ENCODE results near the gene ADAMTS12. TPM values are rescaled to one million over a fixed set of nuclear protein-coding genes. Genes with fewer than 3 reads are reported as not detected.

ADAMTS12 gene
- polyA plus RNA-seq, 3 donors = 0.74 to 17.6 (median 2.4) TPM

- no peak overlapping the region for H3K27ac ChIP-seq (ENCODE audit: low read depth, low read length)
- 78 to 89% (median 79%) methylated on average over 1 of the region's 1 CpG for WGBS, 3 donors
These were observed 401.6 kb downstream of the ADAMTS12 start for GRCh38 chr5:33490071-33490665.

GRCh38 chr5:33489481-33490067 is 402.2 kb downstream of the ADAMTS12 start:
- H3K27ac ChIP-seq (ENCODE audit: low read depth, low read length) = no peak overlapping the region
- 94 to 95% (median 94%) methylated on average over 6 of the region's 6 CpGs for WGBS, 3 donors

- no peak overlapping the region for H3K27ac ChIP-seq (ENCODE audit: low read depth, low read length)
- WGBS, 3 donors = 93 to 97% (median 95%) methylated on average over 19 of the region's 19 CpGs
These were observed 403.0 kb downstream of the ADAMTS12 start for GRCh38 chr5:33488558-33489355.

DNA sequence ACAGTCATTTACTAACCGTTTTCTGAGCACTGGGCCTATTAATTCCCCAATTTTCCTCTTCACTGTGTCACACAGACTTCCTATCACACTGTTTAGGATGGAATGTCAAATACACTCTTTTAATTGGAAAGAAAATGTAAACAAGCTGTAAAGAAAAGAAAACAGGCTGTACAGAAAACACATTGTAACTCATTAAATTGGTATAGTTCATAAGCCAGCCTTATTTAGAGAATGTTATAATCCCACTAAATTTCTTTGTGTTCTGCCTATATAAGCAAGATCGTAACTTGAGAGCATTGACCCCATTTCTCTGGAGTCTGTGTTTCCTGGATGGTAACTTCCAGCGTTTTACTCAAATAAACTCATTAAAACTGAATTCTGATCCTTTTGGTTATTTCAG is 404.6 kb downstream of the ADAMTS12 start:
- 76 to 83% (median 80%) methylated on average over 3 of the region's 3 CpGs for WGBS, 3 donors
- H3K27ac ChIP-seq (ENCODE audit: low read depth, low read length) = no peak overlapping the region

GRCh38 chr5:33482335-33482734 is 409.5 kb downstream of the ADAMTS12 start:
- WGBS, 3 donors = 84 to 90% (median 86%) methylated on average over 7 of the region's 7 CpGs
- H3K27ac ChIP-seq (ENCODE audit: low read depth, low read length) = no peak overlapping the region

GRCh38 chr5:33480876-33481275 is 410.9 kb downstream of the ADAMTS12 start:
- 74 to 88% (median 85%) methylated on average over 2 of the region's 2 CpGs for WGBS, 3 donors
- H3K27ac ChIP-seq (ENCODE audit: low read depth, low read length) = no peak overlapping the region

DNA sequence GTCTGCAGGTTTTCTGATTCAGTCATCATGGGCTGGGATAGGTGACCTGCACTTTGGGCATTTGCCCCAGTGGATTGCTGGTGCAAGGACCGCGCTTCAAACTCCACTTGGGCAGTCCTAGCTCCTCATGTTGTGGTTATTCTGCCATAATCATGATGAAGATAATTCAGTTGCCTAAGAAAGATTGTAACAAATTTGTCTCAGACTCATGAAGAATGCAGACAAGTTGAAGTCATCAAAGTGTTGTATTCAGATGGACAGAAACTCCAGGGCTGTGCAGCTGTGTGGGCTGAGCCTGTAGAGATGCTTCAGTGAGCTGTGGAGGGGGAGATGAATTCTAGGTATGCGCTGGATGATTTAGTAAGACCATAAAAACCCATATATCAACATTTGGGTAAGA is 412.5 kb downstream of the ADAMTS12 start:
- WGBS, 3 donors = 92 to 98% (median 94%) methylated on average over 3 of the region's 3 CpGs
- no peak overlapping the region for H3K27ac ChIP-seq (ENCODE audit: low read depth, low read length)

DNA sequence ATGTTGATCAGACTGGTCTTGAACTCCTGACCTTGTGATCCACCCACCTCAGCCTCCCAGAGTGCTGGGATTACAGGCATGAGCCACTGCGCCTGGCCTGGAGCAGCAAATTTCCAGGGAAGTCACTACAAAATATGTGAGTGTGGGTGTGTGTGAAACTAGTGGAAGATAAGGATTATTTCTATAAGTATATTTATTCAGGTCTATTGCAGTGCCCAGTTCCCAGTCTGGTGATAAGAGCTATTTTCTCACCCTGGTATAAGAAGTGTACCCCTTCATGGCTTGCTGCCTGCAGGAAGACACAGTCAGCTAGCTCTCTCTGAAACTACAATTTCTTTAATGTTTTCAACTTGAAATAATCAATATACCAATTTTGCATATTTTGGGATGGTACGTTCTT is 414.0 kb downstream of the ADAMTS12 start:
- H3K27ac ChIP-seq (ENCODE audit: low read depth, low read length) = no peak overlapping the region
- 51 to 99% (median 95%) methylated on average over 2 of the region's 2 CpGs for WGBS, 3 donors

- WGBS, 3 donors = 93 to 96% (median 95%) methylated on average over 3 of the region's 3 CpGs
- no peak overlapping the region for H3K27ac ChIP-seq (ENCODE audit: low read depth, low read length)
These were observed 414.8 kb downstream of the ADAMTS12 start for GRCh38 chr5:33476992-33477391.

DNA sequence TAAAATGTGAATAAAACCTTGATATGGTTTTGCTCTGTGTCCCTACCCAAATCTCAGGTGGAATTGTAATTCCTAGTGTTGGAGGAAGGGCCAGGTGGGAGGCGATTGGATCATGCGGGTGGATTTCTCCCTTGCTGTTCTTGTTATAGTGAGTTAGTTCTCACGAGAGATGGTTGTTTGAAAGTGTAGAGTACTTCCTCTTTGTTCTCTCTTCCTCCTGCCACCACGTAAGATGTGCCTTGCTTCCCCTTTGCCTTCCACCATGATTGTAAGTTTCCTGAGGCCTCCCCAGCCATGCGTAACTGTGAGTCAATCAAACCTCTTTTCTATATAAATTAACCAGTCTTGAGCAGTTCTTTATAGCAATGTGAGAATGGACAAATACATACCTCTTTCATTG is 416.1 kb downstream of the ADAMTS12 start:
- WGBS, 3 donors = 79 to 90% (median 81%) methylated on average over 5 of the region's 5 CpGs
- H3K27ac ChIP-seq (ENCODE audit: low read depth, low read length) = no peak overlapping the region

GRCh38 chr5:33474931-33475499 is 416.8 kb downstream of the ADAMTS12 start:
- no peak overlapping the region for H3K27ac ChIP-seq (ENCODE audit: low read depth, low read length)
- 71 to 100% (median 96%) methylated on average over 3 of the region's 3 CpGs for WGBS, 3 donors

GRCh38 chr5:33474004-33474403 is 417.8 kb downstream of the ADAMTS12 start:
- H3K27ac ChIP-seq (ENCODE audit: low read depth, low read length) = no peak overlapping the region
- 83 to 90% (median 89%) methylated on average over 2 of the region's 2 CpGs for WGBS, 3 donors

Other genes with a start within 250 kb of the ADAMTS12 start
- under 1 TPM in 1 of 3 donors, not detected in 2; 0.06 TPM for gene RXFP3, start 44.4 kb upstream of the ADAMTS12 start, polyA plus RNA-seq
- under 1 TPM in 1 of 3 donors, not detected in 2; 0.02 TPM for gene SLC45A2, start 92.7 kb upstream of the ADAMTS12 start, polyA plus RNA-seq
- gene AMACR, start 116.1 kb upstream of the ADAMTS12 start, polyA plus RNA-seq = 1 to 10 TPM; 6.9 to 9.1 (median 8.6) TPM
- 1 to 10 TPM; 1.6 to 4.4 (median 1.9) TPM for gene C1QTNF3, start 151.2 kb upstream of the ADAMTS12 start, polyA plus RNA-seq

All from adipose tissue (tissue), 3 donors.